ENCODE measurements around the gene CLCN5. TPM values are rescaled to one million over a fixed set of nuclear protein-coding genes. Genes with fewer than 3 reads are reported as not detected.

CLCN5 gene
- total and polyA plus RNA-seq, 8 donors, result 0.31 to 13.8 (median 1.6) TPM

DNA sequence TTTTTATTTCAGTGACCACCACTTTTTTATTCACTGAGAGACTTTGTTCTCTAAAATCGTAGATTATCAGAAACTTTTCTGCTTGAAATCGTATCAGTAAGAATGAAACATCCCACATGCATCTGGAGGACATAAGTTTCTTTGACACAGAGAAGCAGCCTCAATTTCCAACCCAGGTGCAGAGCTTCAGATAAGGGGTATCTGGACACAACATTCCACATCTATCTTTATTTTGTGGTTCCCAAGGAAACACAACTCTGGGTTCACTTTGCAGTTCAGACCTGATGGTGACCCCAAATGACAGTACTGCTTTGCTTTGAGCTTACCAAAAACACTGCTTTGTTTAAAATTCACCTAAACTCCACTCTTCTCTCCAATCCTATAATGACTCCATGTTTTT is 1.3 kb upstream of the CLCN5 start:
- Histone ChIP-seq H3K4me1 (peaks cover 0 to 19% (median 11%) of the 10 kb centered on the region in 4 donors), H3K36me3 (no peaks in the 10 kb centered on the region)

DNA sequence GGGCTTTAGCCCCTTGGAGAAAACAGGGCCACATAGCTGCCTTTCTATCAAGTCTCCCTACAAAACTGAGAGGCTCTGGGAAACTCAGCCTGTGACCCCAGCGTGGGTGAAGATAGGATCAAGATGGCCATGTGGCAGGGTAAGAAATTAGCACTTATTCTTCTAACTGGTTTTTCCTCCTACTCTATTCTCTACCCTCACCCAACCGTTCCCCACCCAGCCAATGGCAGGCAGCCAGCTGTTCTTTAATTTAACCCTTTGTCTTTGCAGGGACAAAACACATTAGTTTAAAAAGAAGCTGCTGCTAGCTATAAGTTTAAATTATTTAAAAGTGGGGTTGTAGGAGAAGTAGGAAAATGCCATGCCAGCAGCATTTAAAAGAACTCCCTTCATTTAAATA is 2.8 kb downstream of the CLCN5 start:
- H3K9me3 ChIP-seq, result no peaks in the 10 kb centered on the region
- no peak overlapping the region for H3K27ac ChIP-seq
- no peaks in the 10 kb centered on the region for H3K36me3 ChIP-seq
- H3K4me3 ChIP-seq, result no peak overlapping the region
- peaks cover 0 to 19% (median 6%) of the 10 kb centered on the region in 4 donors for H3K4me1 ChIP-seq
- no peak for DNase-seq
- intact Hi-C loops (cut with DNase I; ENCODE audit: low total_unique reads), result no loop called here
- TF ChIP-seq POLR2A (IDR thresholded peaks at IDR 0.05), result no peak
- no peak for TF ChIP-seq POLR2AphosphoS5 (IDR thresholded peaks at IDR 0.05)
- H3K27me3 ChIP-seq, result no peaks in the 10 kb centered on the region
- 18 to 44% (median 29%) methylated on average over 2 of the region's 2 CpGs for WGBS, 5 donors

More for the DNA sequence above, 1.3 kb upstream of the CLCN5 start:
- H3K4me3 ChIP-seq, result no peak overlapping the region
- no peaks in the 10 kb centered on the region for H3K9me3 ChIP-seq
- H3K27me3 ChIP-seq, result no peaks in the 10 kb centered on the region
- intact Hi-C loops (cut with DNase I; ENCODE audit: low total_unique reads), result no loop called here
- no peak for DNase-seq
- H3K27ac ChIP-seq, result no peak overlapping the region
- TF ChIP-seq, protein P1, sequence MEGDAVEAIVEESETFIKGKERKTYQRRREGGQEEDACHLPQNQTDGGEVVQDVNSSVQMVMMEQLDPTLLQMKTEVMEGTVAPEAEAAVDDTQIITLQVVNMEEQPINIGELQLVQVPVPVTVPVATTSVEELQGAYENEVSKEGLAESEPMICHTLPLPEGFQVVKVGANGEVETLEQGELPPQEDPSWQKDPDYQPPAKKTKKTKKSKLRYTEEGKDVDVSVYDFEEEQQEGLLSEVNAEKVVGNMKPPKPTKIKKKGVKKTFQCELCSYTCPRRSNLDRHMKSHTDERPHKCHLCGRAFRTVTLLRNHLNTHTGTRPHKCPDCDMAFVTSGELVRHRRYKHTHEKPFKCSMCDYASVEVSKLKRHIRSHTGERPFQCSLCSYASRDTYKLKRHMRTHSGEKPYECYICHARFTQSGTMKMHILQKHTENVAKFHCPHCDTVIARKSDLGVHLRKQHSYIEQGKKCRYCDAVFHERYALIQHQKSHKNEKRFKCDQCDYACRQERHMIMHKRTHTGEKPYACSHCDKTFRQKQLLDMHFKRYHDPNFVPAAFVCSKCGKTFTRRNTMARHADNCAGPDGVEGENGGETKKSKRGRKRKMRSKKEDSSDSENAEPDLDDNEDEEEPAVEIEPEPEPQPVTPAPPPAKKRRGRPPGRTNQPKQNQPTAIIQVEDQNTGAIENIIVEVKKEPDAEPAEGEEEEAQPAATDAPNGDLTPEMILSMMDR (IDR thresholded peaks at IDR 0.05), result no peak
- no peak for TF ChIP-seq EP300 (IDR thresholded peaks at IDR 0.05)
- TF ChIP-seq POLR2A (IDR thresholded peaks at IDR 0.05), result no peak
- no peak for TF ChIP-seq POLR2AphosphoS5 (IDR thresholded peaks at IDR 0.05)
- WGBS, 5 donors, result 64 to 91% (median 73%) methylated on average over 2 of the region's 2 CpGs

DNA sequence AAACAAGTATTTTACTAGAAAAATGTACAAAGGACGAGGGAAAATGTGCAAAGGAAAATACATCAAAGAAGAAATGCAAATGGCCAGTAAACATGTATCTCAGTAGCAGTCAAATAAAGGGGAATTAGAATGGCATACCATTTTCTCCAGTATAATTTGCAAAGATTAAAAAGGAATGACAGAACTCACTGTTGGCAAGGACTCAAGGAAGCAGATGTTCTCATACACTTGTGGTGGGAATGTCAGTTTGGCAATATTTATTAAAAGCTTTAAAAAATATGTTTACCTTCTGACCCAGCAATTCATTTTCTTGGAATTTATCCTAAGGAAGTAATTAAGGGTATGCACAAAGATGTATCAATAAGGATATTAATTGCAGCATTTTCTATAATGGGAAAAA is 7.6 kb downstream of the CLCN5 start:
- TF ChIP-seq EP300 (IDR thresholded peaks at IDR 0.05), result no peak
- TF ChIP-seq, protein P1 (IDR thresholded peaks at IDR 0.05), result no peak
- TF ChIP-seq POLR2A (IDR thresholded peaks at IDR 0.05), result no peak
- no peak for TF ChIP-seq POLR2AphosphoS5 (IDR thresholded peaks at IDR 0.05)
- intact Hi-C loops (cut with DNase I; ENCODE audit: low total_unique reads), result no loop called here
- DNase-seq, result no peak
- no peaks in the 10 kb centered on the region for H3K27me3 ChIP-seq
- H3K36me3 ChIP-seq, result no peaks in the 10 kb centered on the region
- WGBS, 5 donors, result 39 to 78% (median 56%) methylated on average over 1 of the region's 1 CpG
- no peaks in the 10 kb centered on the region for H3K9me3 ChIP-seq
- H3K27ac ChIP-seq, result no peak overlapping the region
- H3K4me1 ChIP-seq, result peaks cover 0 to 10% (median under 1%) of the 10 kb centered on the region in 4 donors
- H3K4me3 ChIP-seq, result no peak overlapping the region

DNA sequence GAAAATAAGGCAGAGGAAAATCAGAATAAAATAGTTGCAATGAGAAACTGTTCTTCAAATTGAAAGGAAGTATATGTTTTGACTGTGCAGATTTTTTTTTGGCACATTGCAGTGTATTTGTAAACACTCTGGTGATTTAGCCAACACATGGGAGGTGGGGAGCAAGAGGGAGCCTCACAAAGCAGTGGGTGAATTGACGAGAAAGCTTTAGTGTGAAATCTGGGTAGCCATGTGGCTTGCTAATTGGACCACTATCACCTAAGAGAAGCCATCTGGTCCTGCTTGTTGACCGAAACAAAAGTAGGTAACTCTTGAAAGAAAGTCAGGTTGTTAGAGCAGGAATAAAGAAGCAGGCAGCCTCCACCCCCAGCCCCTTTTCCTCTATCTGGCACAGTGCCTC is 10.4 kb downstream of the CLCN5 start:
- TF ChIP-seq POLR2AphosphoS5 (IDR thresholded peaks at IDR 0.05) (no peak), EP300 (IDR thresholded peaks at IDR 0.05) (no peak), POLR2A (IDR thresholded peaks at IDR 0.05) (no peak)
- TF ChIP-seq, protein P1 (IDR thresholded peaks at IDR 0.05), result no peak
- intact Hi-C loops (cut with DNase I; ENCODE audit: low total_unique reads), result no loop called here
- 75 to 96% (median 84%) methylated on average over 2 of the region's 2 CpGs for WGBS, 5 donors
- no peaks in the 10 kb centered on the region for H3K27me3 ChIP-seq
- H3K4me1 ChIP-seq, result no peaks in the 10 kb centered on the region
- no peak overlapping the region for H3K4me3 ChIP-seq
- H3K9me3 ChIP-seq, result no peaks in the 10 kb centered on the region
- no peaks in the 10 kb centered on the region for H3K36me3 ChIP-seq
- H3K27ac ChIP-seq, result no peak overlapping the region
- DNase-seq, result no peak

DNA sequence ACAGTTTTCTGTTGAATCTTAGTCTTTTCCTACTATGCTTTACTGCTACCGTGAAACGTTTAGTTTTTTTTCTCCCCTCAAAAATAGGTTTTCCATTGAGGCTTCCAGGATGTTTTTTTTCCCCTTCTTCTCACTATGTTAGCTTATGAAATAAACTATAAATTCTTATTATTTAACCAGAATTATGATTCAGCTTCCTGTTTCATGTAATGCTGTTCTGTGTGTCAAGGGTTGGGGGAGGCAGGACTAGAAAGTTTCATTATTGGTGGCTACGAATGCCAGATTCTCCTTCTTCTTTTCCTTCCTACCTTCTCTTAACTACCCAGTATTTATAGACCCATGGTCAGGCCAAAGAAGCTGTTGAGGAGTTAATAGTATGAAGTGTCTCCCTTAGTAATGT is 11.8 kb downstream of the CLCN5 start:
- intact Hi-C loops (cut with DNase I; ENCODE audit: low total_unique reads), result no loop called here
- Histone ChIP-seq H3K9me3 (no peaks in the 10 kb centered on the region), H3K4me1 (no peaks in the 10 kb centered on the region), H3K36me3 (no peaks in the 10 kb centered on the region), H3K27ac (no peak overlapping the region), H3K4me3 (no peak overlapping the region), H3K27me3 (no peaks in the 10 kb centered on the region)
- TF ChIP-seq POLR2A (IDR thresholded peaks at IDR 0.05), result no peak
- TF ChIP-seq POLR2AphosphoS5 (IDR thresholded peaks at IDR 0.05), result no peak
- no peak for TF ChIP-seq EP300 (IDR thresholded peaks at IDR 0.05)
- TF ChIP-seq, protein P1 (IDR thresholded peaks at IDR 0.05), result no peak
- WGBS, 5 donors, result 62 to 80% (median 66%) methylated on average over 3 of the region's 3 CpGs
- DNase-seq, result no peak
